Activated naive CD4-positive, alpha-beta T cell treated with anti-CD3 and anti-CD28 coated beads, Interleukin-2, amount 50 U/mL, for 72 hours (primary cell): Measurements from ENCODE around the gene TRMT44. TPM values are rescaled to one million over a fixed set of nuclear protein-coding genes. Genes with fewer than 3 reads are reported as not detected.
"Not testable (repeated sequence)": the region's sequence is repeated elsewhere in the genome, so short reads cannot be mapped to it uniquely, and the experiment has no call there.

Source experiments
- ATAC-seq, 2 donors: fragments of 150-1000 bp; cut with Tn5 transposase; 2 replicates each; pipeline ENCODE4 v1.10.0; 2021; ENCODE audit warnings: mild to moderate bottlenecking in 2 of 2, moderate library complexity in 2 of 2
- DNase-seq, 2 donors: peaks; one replicate each; pipeline ENCODE4 v3.0.0; 2021 to 2022; ENCODE audit warnings: low spot score in 2 of 2
- H3K27ac Mint-ChIP-seq, 2 donors: one replicate each; pipeline ENCODE4 v1.8.0; 2022; ENCODE audit warnings: mild to moderate bottlenecking in 2 of 2, mixed read lengths in 2 of 2
- H3K36me3 Mint-ChIP-seq, 2 donors: one replicate each; pipeline ENCODE4 v1.8.0; 2022; ENCODE audit warnings: mixed read lengths in 2 of 2
- H3K9me3 Mint-ChIP-seq, 2 donors: one replicate each; pipeline ENCODE4 v1.8.0; 2022; ENCODE audit warnings: mixed read lengths in 2 of 2
- total RNA-seq, 2 donors: library from RNA; stranded (reverse); gene quantifications; one replicate each; pipeline ENCODE4 v1.2.3, GENCODE V29; 2022

Gene TRMT44
- total RNA-seq, 2 donors from 2014 or later, result 19.9 to 24.8 TPM

- ATAC-seq, result no peak
- H3K9me3 Mint-ChIP-seq, result peaks cover 5% of the 10 kb centered on the region in 2 donors
- H3K36me3 Mint-ChIP-seq, result no peaks in the 10 kb centered on the region
- no peak overlapping the region for H3K27ac Mint-ChIP-seq
- DNase-seq, result no peak
Observed at GRCh38 chr4:8508266-8508665, 67.7 kb downstream of the TRMT44 start.

- no peaks in the 10 kb centered on the region for H3K36me3 Mint-ChIP-seq
- DNase-seq (no peak), ATAC-seq (no peak)
- H3K27ac Mint-ChIP-seq, result peak overlapping the region in 1 of 2 donors; percentile 70
- peaks cover 7 to 9% of the 10 kb centered on the region in 2 donors for H3K9me3 Mint-ChIP-seq
Observed at GRCh38 chr4:8508740-8509139, 68.2 kb downstream of the TRMT44 start.

GRCh38 chr4:8509311-8509950, 68.9 kb downstream of the TRMT44 start:
- Mint-ChIP-seq H3K9me3 (peaks cover 7 to 9% of the 10 kb centered on the region in 2 donors), H3K27ac (no peak overlapping the region), H3K36me3 (no peaks in the 10 kb centered on the region)
- no peak for DNase-seq
- no peak for ATAC-seq

GRCh38 chr4:8510191-8510590, 69.6 kb downstream of the TRMT44 start:
- Mint-ChIP-seq H3K27ac (no peak overlapping the region), H3K9me3 (peaks cover 7 to 9% of the 10 kb centered on the region in 2 donors), H3K36me3 (no peaks in the 10 kb centered on the region)
- DNase-seq (no peak), ATAC-seq (no peak)

- ATAC-seq, result no peak
- Mint-ChIP-seq H3K27ac (no peak overlapping the region), H3K36me3 (no peaks in the 10 kb centered on the region), H3K9me3 (peaks cover 7 to 9% of the 10 kb centered on the region in 2 donors)
- DNase-seq, result no peak
Observed at GRCh38 chr4:8510611-8511285, 70.2 kb downstream of the TRMT44 start.

GRCh38 chr4:8512510-8512909, 71.9 kb downstream of the TRMT44 start:
- no peak for ATAC-seq
- Mint-ChIP-seq H3K9me3 (peaks cover 7 to 9% of the 10 kb centered on the region in 2 donors), H3K36me3 (no peaks in the 10 kb centered on the region), H3K27ac (no peak overlapping the region)
- DNase-seq, result no peak

- not testable (repeated sequence) for H3K9me3 Mint-ChIP-seq, ATAC-seq, DNase-seq, H3K27ac Mint-ChIP-seq, H3K36me3 Mint-ChIP-seq
Observed at GRCh38 chr4:8513080-8513479, 72.5 kb downstream of the TRMT44 start.

GRCh38 chr4:8513931-8514330, 73.4 kb downstream of the TRMT44 start:
- no peak for ATAC-seq
- H3K9me3 Mint-ChIP-seq, result peaks cover 7 to 9% of the 10 kb centered on the region in 2 donors
- no peak overlapping the region for H3K27ac Mint-ChIP-seq
- H3K36me3 Mint-ChIP-seq, result no peaks in the 10 kb centered on the region
- DNase-seq, result no peak

GRCh38 chr4:8514391-8514790, 73.8 kb downstream of the TRMT44 start:
- no peak for DNase-seq
- ATAC-seq, result no peak
- no peaks in the 10 kb centered on the region for H3K36me3 Mint-ChIP-seq
- peaks cover 7 to 9% of the 10 kb centered on the region in 2 donors for H3K9me3 Mint-ChIP-seq
- H3K27ac Mint-ChIP-seq, result no peak overlapping the region

- peaks cover 9 to 12% of the 10 kb centered on the region in 2 donors for H3K9me3 Mint-ChIP-seq
- H3K27ac Mint-ChIP-seq, result no peak overlapping the region
- DNase-seq (no peak), ATAC-seq (no peak)
- no peaks in the 10 kb centered on the region for H3K36me3 Mint-ChIP-seq
Observed at GRCh38 chr4:8515316-8516060, 74.9 kb downstream of the TRMT44 start.

- no peak for ATAC-seq
- DNase-seq, result no peak
- Mint-ChIP-seq H3K36me3 (no peaks in the 10 kb centered on the region), H3K9me3 (peaks cover 9 to 12% of the 10 kb centered on the region in 2 donors), H3K27ac (no peak overlapping the region)
Observed at GRCh38 chr4:8516061-8516573, 75.5 kb downstream of the TRMT44 start.

- Mint-ChIP-seq H3K36me3 (no peaks in the 10 kb centered on the region), H3K9me3 (peaks cover 9 to 12% of the 10 kb centered on the region in 2 donors), H3K27ac (no peak overlapping the region)
- ATAC-seq (no peak), DNase-seq (no peak)
Observed at GRCh38 chr4:8516996-8517550, 76.5 kb downstream of the TRMT44 start.

GRCh38 chr4:8517946-8518345, 77.4 kb downstream of the TRMT44 start:
- no peak for DNase-seq
- H3K9me3 Mint-ChIP-seq, result peaks cover 7 to 10% of the 10 kb centered on the region in 2 donors
- no peaks in the 10 kb centered on the region for H3K36me3 Mint-ChIP-seq
- ATAC-seq, result no peak
- H3K27ac Mint-ChIP-seq, result no peak overlapping the region

GRCh38 chr4:8522160-8523120, 81.9 kb downstream of the TRMT44 start:
- DNase-seq (no peak), ATAC-seq (no peak)
- Mint-ChIP-seq H3K9me3 (peaks cover 0 to 5% of the 10 kb centered on the region in 2 donors), H3K36me3 (no peaks in the 10 kb centered on the region), H3K27ac (no peak overlapping the region)

GRCh38 chr4:8523175-8523574, 82.6 kb downstream of the TRMT44 start:
- no peak for DNase-seq
- Mint-ChIP-seq H3K27ac (no peak overlapping the region), H3K9me3 (peaks cover 0 to 5% of the 10 kb centered on the region in 2 donors), H3K36me3 (no peaks in the 10 kb centered on the region)
- no peak for ATAC-seq

GRCh38 chr4:8523766-8524165, 83.2 kb downstream of the TRMT44 start:
- H3K9me3 Mint-ChIP-seq, result peaks cover 0 to 5% of the 10 kb centered on the region in 2 donors
- ATAC-seq (no peak), DNase-seq (no peak)
- H3K27ac Mint-ChIP-seq, result no peak overlapping the region
- H3K36me3 Mint-ChIP-seq, result no peaks in the 10 kb centered on the region
